DND-41 (cell line): ENCODE data around the gene IL2RA.

Experiments
- ATAC-seq: fragments of 200-7000 bp; cut with Tn5 transposase; 3 replicates; pipeline ENCODE4 v1.9.1; 2021; ENCODE audit warnings: low read depth; ENCODE audit not compliant: insufficient read depth
- DNase-seq: peaks from one replicate; pipeline ENCODE4 v3.0.0-alpha.2; 2020
- H2AFZ ChIP-seq: 2 replicates; pipeline ENCODE4 v1.6.0; 2012; ENCODE audit warnings: low read depth, low read length
- H3K27ac ChIP-seq: 2 replicates; pipeline ENCODE4 v1.5.1; 2012; ENCODE audit warnings: low read length, inconsistent platforms
- H3K27me3 ChIP-seq: fragments of 200-600 bp; sonication (generic); 2 replicates; pipeline ENCODE4 v1.6.0; 2012; ENCODE audit warnings: low read length, mild to moderate bottlenecking, inconsistent platforms; ENCODE audit not compliant: insufficient read depth, poor library complexity
- H3K36me3 ChIP-seq: 2 replicates; pipeline ENCODE4 v1.5.1; 2012; ENCODE audit warnings: low read length, inconsistent platforms; ENCODE audit not compliant: insufficient read depth
- H3K4me1 ChIP-seq: 2 replicates; pipeline ENCODE4 v1.5.1; 2012; ENCODE audit warnings: mild to moderate bottlenecking, low read length; ENCODE audit not compliant: insufficient read depth
- H3K4me2 ChIP-seq: 2 replicates; pipeline ENCODE4 v1.6.0; 2012; ENCODE audit warnings: mild to moderate bottlenecking, moderate library complexity, low read length, inconsistent platforms; ENCODE audit not compliant: insufficient read depth
- H3K4me3 ChIP-seq, 2 experiments: fragments of 200-600 bp in 1 of 2; shearing (Covaris generic) in 1 of 2; 2 replicates each; pipeline ENCODE4 v1.5.1; 2012 to 2016; ENCODE audit warnings: inconsistent platforms in 2 of 2, low read length in 2 of 2, mild to moderate bottlenecking in 2 of 2, low read depth in 1 of 2, moderate library complexity in 1 of 2
- H3K79me2 ChIP-seq: 2 replicates; pipeline ENCODE4 v1.6.0; 2012; ENCODE audit warnings: low read length, inconsistent platforms; ENCODE audit not compliant: insufficient read depth
- H3K9ac ChIP-seq: 2 replicates; pipeline ENCODE4 v1.6.0; 2012; ENCODE audit warnings: low read depth, mild to moderate bottlenecking, inconsistent platforms, low read length, moderate library complexity
- H3K9me3 ChIP-seq: 2 replicates; pipeline ENCODE4 v1.5.1; 2012; ENCODE audit warnings: low read length, moderate library complexity, mild to moderate bottlenecking, inconsistent platforms; ENCODE audit not compliant: insufficient read depth, severe bottlenecking
- H4K20me1 ChIP-seq: 2 replicates; pipeline ENCODE4 v1.6.0; 2012; ENCODE audit warnings: low read length; ENCODE audit not compliant: insufficient read depth
- EZH2 ChIP-seq: IDR thresholded peaks from 3 replicates; pipeline ENCODE4 v1.6.1; 2012; ENCODE audit warnings: borderline replicate concordance, low read depth, mild to moderate bottlenecking, moderate library complexity, low read length, inconsistent platforms; ENCODE audit not compliant: severe bottlenecking
- TF ChIP-seq, protein P1 (sequence below): IDR thresholded peaks from 2 replicates; pipeline ENCODE4 v1.5.1; 2012; ENCODE audit warnings: borderline replicate concordance, low read length, moderate library complexity, mild to moderate bottlenecking; ENCODE audit not compliant: poor library complexity, severe bottlenecking; ENCODE audit errors: extremely low read depth

Gene IL2RA

DNA sequence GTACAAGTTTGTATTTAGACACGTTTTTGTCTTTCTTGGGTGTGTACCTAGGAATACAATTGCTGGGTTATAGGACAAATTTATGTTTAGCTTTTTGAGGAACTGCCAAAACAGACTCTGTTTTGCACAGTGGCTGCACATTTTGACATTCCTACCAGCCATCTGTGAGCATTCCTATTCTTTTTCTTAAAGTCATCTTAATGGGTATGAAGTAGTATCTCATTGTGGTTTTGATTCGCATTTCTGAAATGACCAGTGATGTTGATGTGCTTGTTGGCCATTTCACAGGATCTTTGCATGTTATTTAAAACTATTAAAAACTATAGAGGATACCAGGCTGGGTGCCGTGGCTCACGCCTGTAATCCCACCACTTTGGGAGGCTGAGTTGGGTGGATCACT, 52.2 kb downstream of the IL2RA start:
- Histone ChIP-seq H3K9me3 (peaks cover 5% of the 10 kb centered on the region), H3K4me2 (no peak overlapping the region), H2AFZ (no peak overlapping the region), H3K36me3 (no peaks in the 10 kb centered on the region), H3K79me2 (no peaks in the 10 kb centered on the region), H3K27me3 (no peaks in the 10 kb centered on the region), H3K27ac (no peak overlapping the region), H3K4me1 (no peaks in the 10 kb centered on the region), H3K9ac (no peak overlapping the region), H3K4me3 (no peak overlapping the region), H4K20me1 (no peaks in the 10 kb centered on the region)
- DNase-seq (no peak), ATAC-seq (no peak)
- TF ChIP-seq, protein P1, sequence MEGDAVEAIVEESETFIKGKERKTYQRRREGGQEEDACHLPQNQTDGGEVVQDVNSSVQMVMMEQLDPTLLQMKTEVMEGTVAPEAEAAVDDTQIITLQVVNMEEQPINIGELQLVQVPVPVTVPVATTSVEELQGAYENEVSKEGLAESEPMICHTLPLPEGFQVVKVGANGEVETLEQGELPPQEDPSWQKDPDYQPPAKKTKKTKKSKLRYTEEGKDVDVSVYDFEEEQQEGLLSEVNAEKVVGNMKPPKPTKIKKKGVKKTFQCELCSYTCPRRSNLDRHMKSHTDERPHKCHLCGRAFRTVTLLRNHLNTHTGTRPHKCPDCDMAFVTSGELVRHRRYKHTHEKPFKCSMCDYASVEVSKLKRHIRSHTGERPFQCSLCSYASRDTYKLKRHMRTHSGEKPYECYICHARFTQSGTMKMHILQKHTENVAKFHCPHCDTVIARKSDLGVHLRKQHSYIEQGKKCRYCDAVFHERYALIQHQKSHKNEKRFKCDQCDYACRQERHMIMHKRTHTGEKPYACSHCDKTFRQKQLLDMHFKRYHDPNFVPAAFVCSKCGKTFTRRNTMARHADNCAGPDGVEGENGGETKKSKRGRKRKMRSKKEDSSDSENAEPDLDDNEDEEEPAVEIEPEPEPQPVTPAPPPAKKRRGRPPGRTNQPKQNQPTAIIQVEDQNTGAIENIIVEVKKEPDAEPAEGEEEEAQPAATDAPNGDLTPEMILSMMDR: no peak
- no peak for TF ChIP-seq EZH2

DNA sequence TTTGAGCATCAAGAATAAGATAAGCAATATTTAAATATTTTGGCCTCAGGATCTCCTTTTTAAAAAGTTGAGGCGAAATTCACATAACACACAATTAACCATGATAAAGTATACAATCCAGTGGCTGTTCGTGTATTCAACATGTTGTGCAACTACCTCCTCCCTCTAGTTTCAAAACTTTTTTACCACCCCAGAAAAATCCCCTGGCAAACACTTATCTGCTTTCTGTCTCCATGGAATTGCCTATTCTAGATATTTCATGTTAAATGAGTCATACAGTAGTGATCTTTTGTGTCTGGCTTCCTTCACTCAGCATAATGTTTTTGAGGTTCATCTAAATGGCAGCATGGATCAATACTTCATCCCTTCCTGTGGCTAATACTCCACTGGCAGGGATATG, 53.0 kb downstream of the IL2RA start:
- Histone ChIP-seq H3K36me3 (no peaks in the 10 kb centered on the region), H3K4me2 (no peak overlapping the region), H4K20me1 (no peaks in the 10 kb centered on the region), H3K79me2 (no peaks in the 10 kb centered on the region), H3K27ac (no peak overlapping the region), H3K9ac (no peak overlapping the region), H2AFZ (no peak overlapping the region), H3K27me3 (no peaks in the 10 kb centered on the region), H3K4me1 (no peaks in the 10 kb centered on the region), H3K9me3 (peaks cover 5% of the 10 kb centered on the region), H3K4me3 (no peak overlapping the region)
- DNase-seq (no peak), ATAC-seq (no peak)
- no peak for TF ChIP-seq EZH2
- TF ChIP-seq, protein P1: no peak

DNA sequence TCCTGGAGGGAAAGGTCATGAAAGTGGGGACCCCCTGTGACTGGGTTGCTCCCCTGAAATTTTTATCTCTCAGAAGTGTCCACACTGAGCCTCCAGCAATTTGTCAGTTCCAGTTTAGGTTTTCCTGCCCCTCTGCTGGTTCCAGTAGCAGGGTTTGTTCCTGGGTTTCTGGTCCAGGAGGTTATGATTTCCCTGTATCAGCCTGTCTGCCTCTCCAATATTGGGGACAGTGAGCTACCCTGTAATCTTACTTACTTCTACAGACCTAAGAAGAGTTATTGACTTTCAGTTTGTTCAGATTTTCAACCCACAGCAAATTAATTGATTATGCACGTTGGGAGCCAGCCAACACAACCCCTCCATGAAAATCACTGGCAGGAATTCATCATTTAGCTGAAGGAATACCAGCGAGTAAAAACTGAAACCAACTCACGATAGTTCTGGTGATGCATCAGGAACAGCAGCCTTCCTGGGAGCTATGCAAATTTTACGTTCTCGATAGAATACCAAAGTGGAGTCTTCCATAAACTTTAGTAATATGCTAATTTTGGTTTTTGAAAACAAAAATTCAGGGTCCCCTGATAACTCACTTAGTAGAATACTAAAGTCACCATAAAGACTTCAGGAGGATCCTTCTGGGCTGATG, 53.5 kb downstream of the IL2RA start:
- Histone ChIP-seq H3K9me3 (peaks cover 5% of the 10 kb centered on the region), H4K20me1 (no peaks in the 10 kb centered on the region), H3K79me2 (no peaks in the 10 kb centered on the region), H3K27ac (no peak overlapping the region), H2AFZ (no peak overlapping the region), H3K4me3 (no peak overlapping the region), H3K9ac (no peak overlapping the region), H3K4me1 (no peaks in the 10 kb centered on the region), H3K27me3 (no peaks in the 10 kb centered on the region), H3K4me2 (no peak overlapping the region), H3K36me3 (no peaks in the 10 kb centered on the region)
- TF ChIP-seq, protein P1: no peak
- no peak for TF ChIP-seq EZH2
- DNase-seq (no peak), ATAC-seq (no peak)

DNA sequence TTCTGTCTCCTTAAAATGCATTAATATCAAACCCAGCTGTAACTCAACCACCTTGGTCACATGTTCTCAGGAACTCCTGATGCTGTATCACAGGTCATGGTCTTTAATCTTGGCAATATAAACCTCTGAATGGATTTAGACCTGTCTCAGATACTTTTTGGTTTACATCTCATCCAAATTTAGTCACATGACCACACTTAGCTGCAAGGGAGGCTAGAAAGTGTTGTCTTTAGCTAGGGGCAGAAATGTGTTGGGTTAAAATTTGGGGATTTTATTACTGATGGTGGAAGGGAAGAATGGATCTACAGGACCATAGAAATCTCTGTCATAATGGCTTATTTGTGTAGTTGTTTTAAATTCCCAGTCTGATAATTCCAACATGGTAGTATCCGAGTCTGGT, 55.2 kb downstream of the IL2RA start:
- Histone ChIP-seq H3K4me2 (no peak overlapping the region), H3K36me3 (no peaks in the 10 kb centered on the region), H3K4me1 (no peaks in the 10 kb centered on the region), H3K9ac (no peak overlapping the region), H3K27me3 (no peaks in the 10 kb centered on the region), H3K27ac (no peak overlapping the region), H3K4me3 (no peak overlapping the region), H3K9me3 (peaks cover 5% of the 10 kb centered on the region), H2AFZ (no peak overlapping the region), H3K79me2 (no peaks in the 10 kb centered on the region), H4K20me1 (no peaks in the 10 kb centered on the region)
- DNase-seq: no peak
- ATAC-seq: no peak
- no peak for TF ChIP-seq EZH2
- TF ChIP-seq, protein P1: no peak
